Epidermal melanocyte (primary cell): Measurements from ENCODE around the gene RNF212B.
A peak's percentile ranks its signal among the peaks of the same experiment; 100 is the strongest.
"Not testable (repeated sequence)": the region's sequence is repeated elsewhere in the genome, so short reads cannot be mapped to it uniquely, and the experiment has no call there.

Experiments used
- DNase-seq: peaks from one replicate; pipeline ENCODE4 v3.0.0; 2011; ENCODE audit warnings: low spot score; ENCODE audit not compliant: insufficient read length

The RNF212B gene

GRCh38 chr14:23242076-23242475 is 4.3 kb downstream of the RNF212B start:
- peak; percentile 23 for DNase-seq

- DNase-seq: no peak
Measured at GRCh38 chr14:23243066-23243465, 5.3 kb downstream of the RNF212B start.

- DNase-seq: no peak
Measured at GRCh38 chr14:23245282-23245681, 7.5 kb downstream of the RNF212B start.

- DNase-seq: no peak
Measured at GRCh38 chr14:23248601-23249000, 10.9 kb downstream of the RNF212B start.

GRCh38 chr14:23249824-23250223 is 12.1 kb downstream of the RNF212B start:
- no peak for DNase-seq

- no peak for DNase-seq
Measured at GRCh38 chr14:23252006-23252405, 14.3 kb downstream of the RNF212B start.

GRCh38 chr14:23252420-23253333 is 14.9 kb downstream of the RNF212B start:
- no peak for DNase-seq

- no peak for DNase-seq
Measured at GRCh38 chr14:23258256-23258655, 20.5 kb downstream of the RNF212B start.

- no peak for DNase-seq
Measured at GRCh38 chr14:23259426-23259825, 21.7 kb downstream of the RNF212B start.

- DNase-seq: not testable (repeated sequence)
Measured at GRCh38 chr14:23260849-23261248, 23.1 kb downstream of the RNF212B start.

- DNase-seq: no peak
Measured at GRCh38 chr14:23269193-23269592, 31.5 kb downstream of the RNF212B start.

- DNase-seq: no peak
Measured at GRCh38 chr14:23275412-23275811, 37.7 kb downstream of the RNF212B start.

- DNase-seq: no peak
Measured at GRCh38 chr14:23277189-23277588, 39.5 kb downstream of the RNF212B start.

GRCh38 chr14:23277928-23278327 is 40.2 kb downstream of the RNF212B start:
- DNase-seq: not testable (repeated sequence)

- DNase-seq: no peak
Measured at GRCh38 chr14:23281247-23281646, 43.5 kb downstream of the RNF212B start.

GRCh38 chr14:23284654-23285529 is 47.2 kb downstream of the RNF212B start:
- DNase-seq: no peak

- DNase-seq: no peak
Measured at GRCh38 chr14:23285530-23286019, 47.8 kb downstream of the RNF212B start.

GRCh38 chr14:23286020-23286901 is 48.5 kb downstream of the RNF212B start, which contains the start of gene HOMEZ:
Gene HOMEZ, minus strand, starts transcription at chr14:23286132. Its CDS starts 180 bp downstream, at chr14:23285952.
- peak; percentile 95 for DNase-seq

GRCh38 chr14:23286902-23287479 is 49.3 kb downstream of the RNF212B start:
- DNase-seq: no peak

- no peak for DNase-seq
Measured at GRCh38 chr14:23294734-23295561, 57.2 kb downstream of the RNF212B start.
